Vagina (tissue), 2 donors: Measurements from ENCODE around the gene ADAMTS2.
"Not testable (repeated sequence)": the region's sequence is repeated elsewhere in the genome, so short reads cannot be mapped to it uniquely, and the experiment has no call there.

Experiments
- POLR2A ChIP-seq, 2 donors: fragments of 450-650 bp; IDR thresholded peaks; one replicate each; pipeline ENCODE4 v1.6.1; 2017; ENCODE audit warnings: antibody characterized with exemption in 2 of 2, mild to moderate bottlenecking in 2 of 2, moderate library complexity in 2 of 2
- TF ChIP-seq, protein P1 (sequence below), 3 experiments: fragments of 450-650 bp in 2 of 3; fragments of 200-600 bp in 1 of 3; sonication (generic) in 1 of 3; IDR thresholded peaks; one replicate each; pipeline ENCODE4 v1.5.1; 2017 to 2019; ENCODE audit warnings: antibody characterized with exemption in 3 of 3, mild to moderate bottlenecking in 2 of 3, moderate library complexity in 2 of 3

GRCh38 chr5:179283908-179284307 lies 61.4 kb downstream of the ADAMTS2 start:
- TF ChIP-seq, protein P1, sequence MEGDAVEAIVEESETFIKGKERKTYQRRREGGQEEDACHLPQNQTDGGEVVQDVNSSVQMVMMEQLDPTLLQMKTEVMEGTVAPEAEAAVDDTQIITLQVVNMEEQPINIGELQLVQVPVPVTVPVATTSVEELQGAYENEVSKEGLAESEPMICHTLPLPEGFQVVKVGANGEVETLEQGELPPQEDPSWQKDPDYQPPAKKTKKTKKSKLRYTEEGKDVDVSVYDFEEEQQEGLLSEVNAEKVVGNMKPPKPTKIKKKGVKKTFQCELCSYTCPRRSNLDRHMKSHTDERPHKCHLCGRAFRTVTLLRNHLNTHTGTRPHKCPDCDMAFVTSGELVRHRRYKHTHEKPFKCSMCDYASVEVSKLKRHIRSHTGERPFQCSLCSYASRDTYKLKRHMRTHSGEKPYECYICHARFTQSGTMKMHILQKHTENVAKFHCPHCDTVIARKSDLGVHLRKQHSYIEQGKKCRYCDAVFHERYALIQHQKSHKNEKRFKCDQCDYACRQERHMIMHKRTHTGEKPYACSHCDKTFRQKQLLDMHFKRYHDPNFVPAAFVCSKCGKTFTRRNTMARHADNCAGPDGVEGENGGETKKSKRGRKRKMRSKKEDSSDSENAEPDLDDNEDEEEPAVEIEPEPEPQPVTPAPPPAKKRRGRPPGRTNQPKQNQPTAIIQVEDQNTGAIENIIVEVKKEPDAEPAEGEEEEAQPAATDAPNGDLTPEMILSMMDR (IDR thresholded peaks at IDR 0.05) = not testable (repeated sequence)
- TF ChIP-seq POLR2A (IDR thresholded peaks at IDR 0.05) = not testable (repeated sequence)
